Neural progenitor cell (in vitro differentiated cells): ENCODE results near the gene GNAI2.

Experiments
- EZH2 ChIP-seq: fragments of 200-600 bp; sonication (generic); IDR thresholded peaks from 2 replicates; pipeline ENCODE4 v1.6.1; 2017; ENCODE audit warnings: antibody characterized with exemption, mild to moderate bottlenecking, moderate library complexity
- TF ChIP-seq, protein P1 (sequence below): fragments of 200-600 bp; sonication (generic); IDR thresholded peaks from 2 replicates; pipeline ENCODE4 v1.5.1; 2017; ENCODE audit warnings: antibody characterized with exemption, mild to moderate bottlenecking

GRCh38 chr3:50211930-50212329, 24.1 kb upstream of the GNAI2 start:
- TF ChIP-seq, protein P1, sequence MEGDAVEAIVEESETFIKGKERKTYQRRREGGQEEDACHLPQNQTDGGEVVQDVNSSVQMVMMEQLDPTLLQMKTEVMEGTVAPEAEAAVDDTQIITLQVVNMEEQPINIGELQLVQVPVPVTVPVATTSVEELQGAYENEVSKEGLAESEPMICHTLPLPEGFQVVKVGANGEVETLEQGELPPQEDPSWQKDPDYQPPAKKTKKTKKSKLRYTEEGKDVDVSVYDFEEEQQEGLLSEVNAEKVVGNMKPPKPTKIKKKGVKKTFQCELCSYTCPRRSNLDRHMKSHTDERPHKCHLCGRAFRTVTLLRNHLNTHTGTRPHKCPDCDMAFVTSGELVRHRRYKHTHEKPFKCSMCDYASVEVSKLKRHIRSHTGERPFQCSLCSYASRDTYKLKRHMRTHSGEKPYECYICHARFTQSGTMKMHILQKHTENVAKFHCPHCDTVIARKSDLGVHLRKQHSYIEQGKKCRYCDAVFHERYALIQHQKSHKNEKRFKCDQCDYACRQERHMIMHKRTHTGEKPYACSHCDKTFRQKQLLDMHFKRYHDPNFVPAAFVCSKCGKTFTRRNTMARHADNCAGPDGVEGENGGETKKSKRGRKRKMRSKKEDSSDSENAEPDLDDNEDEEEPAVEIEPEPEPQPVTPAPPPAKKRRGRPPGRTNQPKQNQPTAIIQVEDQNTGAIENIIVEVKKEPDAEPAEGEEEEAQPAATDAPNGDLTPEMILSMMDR: no peak
- no peak for TF ChIP-seq EZH2
